Measurements from ENCODE around the gene CSMD2. TPM values are rescaled to one million over a fixed set of nuclear protein-coding genes. Genes with fewer than 3 reads are reported as not detected.

CSMD2 gene
- total RNA-seq, 1 experiment from 2014 or later, result 1.5 TPM

GRCh38 chr1:33501774-33502173 is 663.3 kb downstream of the CSMD2 start:
- DNase-seq (ENCODE audit: low spot score), result no peak

GRCh38 chr1:33501309-33501708 is 663.7 kb downstream of the CSMD2 start:
- DNase-seq (ENCODE audit: low spot score), result no peak

- no peak for DNase-seq (ENCODE audit: low spot score)
Observed at GRCh38 chr1:33500547-33500946, 664.5 kb downstream of the CSMD2 start.

- no peak for DNase-seq (ENCODE audit: low spot score)
Observed at GRCh38 chr1:33497410-33497809, 667.6 kb downstream of the CSMD2 start.

GRCh38 chr1:33494929-33495328 is 670.1 kb downstream of the CSMD2 start:
- DNase-seq (ENCODE audit: low spot score), result no peak

GRCh38 chr1:33488624-33489023 is 676.4 kb downstream of the CSMD2 start:
- DNase-seq (ENCODE audit: low spot score), result no peak

- no peak for DNase-seq (ENCODE audit: low spot score)
Observed at GRCh38 chr1:33482412-33482811, 682.6 kb downstream of the CSMD2 start.

GRCh38 chr1:33477451-33477850 is 687.6 kb downstream of the CSMD2 start:
- no peak for DNase-seq (ENCODE audit: low spot score)

GRCh38 chr1:33473900-33474299 is 691.1 kb downstream of the CSMD2 start:
- DNase-seq (ENCODE audit: low spot score), result no peak

- peak; percentile 88 for DNase-seq (ENCODE audit: low spot score)
Observed at GRCh38 chr1:33472269-33472980, 692.6 kb downstream of the CSMD2 start, which contains the start of gene ZSCAN20. Gene ZSCAN20, plus strand, starts transcription at chr1:33472645. Its CDS starts 6,644 bp downstream, at chr1:33479289.

- no peak for DNase-seq (ENCODE audit: low spot score)
Observed at GRCh38 chr1:33471416-33471815, 693.6 kb downstream of the CSMD2 start.

- DNase-seq (ENCODE audit: low spot score), result peak; percentile 79
Observed at GRCh38 chr1:33470495-33471012, 694.5 kb downstream of the CSMD2 start.

- no peak for DNase-seq (ENCODE audit: low spot score)
Observed at GRCh38 chr1:33469691-33470090, 695.3 kb downstream of the CSMD2 start.

- DNase-seq (ENCODE audit: low spot score), result no peak
Observed at GRCh38 chr1:33468967-33469366, 696.1 kb downstream of the CSMD2 start.

GRCh38 chr1:33468531-33468930 is 696.5 kb downstream of the CSMD2 start:
- peak; percentile 23 for DNase-seq (ENCODE audit: low spot score)

GRCh38 chr1:33468011-33468410 is 697.0 kb downstream of the CSMD2 start:
- DNase-seq (ENCODE audit: low spot score), result no peak

- no peak for DNase-seq (ENCODE audit: low spot score)
Observed at GRCh38 chr1:33466159-33466558, 698.9 kb downstream of the CSMD2 start.

- DNase-seq (ENCODE audit: low spot score), result no peak
Observed at GRCh38 chr1:33465316-33465715, 699.7 kb downstream of the CSMD2 start.

- no peak for DNase-seq (ENCODE audit: low spot score)
Observed at GRCh38 chr1:33464552-33464951, 700.5 kb downstream of the CSMD2 start.
